Stimulated activated CD4-positive, alpha-beta T cell treated with anti-CD3 and anti-CD28 coated beads, Interleukin-15, amount 100 ng/mL, for 1 hour (primary cell): ENCODE results near the gene NEGR1.

Experiments used
- DNase-seq, 2 donors: peaks; one replicate each; pipeline ENCODE4 v3.0.0-alpha.2; 2020; ENCODE audit warnings: low read depth in 1 of 2, low spot score in 1 of 2

NEGR1 gene

GRCh38 chr1:71400050-71400449, 882.3 kb downstream of the NEGR1 start:
- no peak for DNase-seq

GRCh38 chr1:71399594-71399993, 882.7 kb downstream of the NEGR1 start:
- DNase-seq, result no peak

GRCh38 chr1:71393301-71393700, 889.0 kb downstream of the NEGR1 start:
- DNase-seq, result no peak

GRCh38 chr1:71390518-71390917, 891.8 kb downstream of the NEGR1 start:
- no peak for DNase-seq

GRCh38 chr1:71377886-71378285, 904.5 kb downstream of the NEGR1 start:
- no peak for DNase-seq

- no peak for DNase-seq
Measured at GRCh38 chr1:71372496-71372895, 909.8 kb downstream of the NEGR1 start.

GRCh38 chr1:71371581-71371980, 910.8 kb downstream of the NEGR1 start:
- DNase-seq, result no peak

- no peak for DNase-seq
Measured at GRCh38 chr1:71364236-71364635, 918.1 kb downstream of the NEGR1 start.

- DNase-seq, result no peak
Measured at GRCh38 chr1:71362691-71363090, 919.6 kb downstream of the NEGR1 start.

GRCh38 chr1:71362076-71362475, 920.3 kb downstream of the NEGR1 start:
- DNase-seq, result no peak

GRCh38 chr1:71357708-71358107, 924.6 kb downstream of the NEGR1 start:
- no peak for DNase-seq

- no peak for DNase-seq
Measured at GRCh38 chr1:71351438-71351837, 930.9 kb downstream of the NEGR1 start.

GRCh38 chr1:71350805-71351204, 931.5 kb downstream of the NEGR1 start:
- DNase-seq, result no peak

- no peak for DNase-seq
Measured at GRCh38 chr1:71350330-71350729, 932.0 kb downstream of the NEGR1 start.
